Measurements from ENCODE around the gene AWAT1.

DNA sequence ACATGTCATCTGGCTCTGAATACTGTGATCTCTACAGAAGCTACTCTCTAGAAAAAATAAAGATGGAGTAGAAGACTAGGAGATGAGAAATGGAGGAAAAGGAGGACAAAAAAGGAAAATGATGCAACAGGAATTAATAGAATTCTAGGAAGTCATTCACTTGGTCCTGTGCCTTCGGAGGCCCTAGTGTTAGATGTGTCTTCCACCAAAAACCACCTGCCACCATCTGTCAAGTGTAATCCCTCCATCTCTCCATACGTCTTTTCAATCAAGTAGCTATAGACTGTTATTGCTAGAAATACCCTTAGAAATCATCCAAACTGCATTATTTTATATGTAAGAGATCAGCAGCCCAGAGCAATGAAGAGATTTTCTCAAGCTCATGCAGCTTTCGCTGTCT is 44.6 kb downstream of the AWAT1 start:
- TF ChIP-seq, protein P1, sequence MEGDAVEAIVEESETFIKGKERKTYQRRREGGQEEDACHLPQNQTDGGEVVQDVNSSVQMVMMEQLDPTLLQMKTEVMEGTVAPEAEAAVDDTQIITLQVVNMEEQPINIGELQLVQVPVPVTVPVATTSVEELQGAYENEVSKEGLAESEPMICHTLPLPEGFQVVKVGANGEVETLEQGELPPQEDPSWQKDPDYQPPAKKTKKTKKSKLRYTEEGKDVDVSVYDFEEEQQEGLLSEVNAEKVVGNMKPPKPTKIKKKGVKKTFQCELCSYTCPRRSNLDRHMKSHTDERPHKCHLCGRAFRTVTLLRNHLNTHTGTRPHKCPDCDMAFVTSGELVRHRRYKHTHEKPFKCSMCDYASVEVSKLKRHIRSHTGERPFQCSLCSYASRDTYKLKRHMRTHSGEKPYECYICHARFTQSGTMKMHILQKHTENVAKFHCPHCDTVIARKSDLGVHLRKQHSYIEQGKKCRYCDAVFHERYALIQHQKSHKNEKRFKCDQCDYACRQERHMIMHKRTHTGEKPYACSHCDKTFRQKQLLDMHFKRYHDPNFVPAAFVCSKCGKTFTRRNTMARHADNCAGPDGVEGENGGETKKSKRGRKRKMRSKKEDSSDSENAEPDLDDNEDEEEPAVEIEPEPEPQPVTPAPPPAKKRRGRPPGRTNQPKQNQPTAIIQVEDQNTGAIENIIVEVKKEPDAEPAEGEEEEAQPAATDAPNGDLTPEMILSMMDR (IDR thresholded peaks at IDR 0.05), result no peak
- no peak for TF ChIP-seq POLR2A (IDR thresholded peaks at IDR 0.05)

All from heart left ventricle (tissue), 13 donors.